Right lobe of liver (tissue), 6 donors: ENCODE results near the gene IGF2BP3. TPM values are rescaled to one million over a fixed set of nuclear protein-coding genes. Genes with fewer than 3 reads are reported as not detected.

Experiments
- ATAC-seq, 4 donors: fragments of 200-7000 bp; cut with Tn5 transposase; one replicate each; pipeline ENCODE4 v1.9.1; 2020; ENCODE audit warnings: mild to moderate bottlenecking in 4 of 4, moderate library complexity in 4 of 4
- DNase-seq, 3 donors: peaks; one replicate each; pipeline ENCODE4 v3.0.0-alpha.2; 2020
- H3K27ac ChIP-seq, 3 donors: fragments of 200-600 bp; one replicate each; pipeline ENCODE4 v1.8.0; 2022
- H3K27me3 ChIP-seq, 2 donors: fragments of 200-600 bp; one replicate each; pipeline ENCODE4 v1.8.0; 2022
- H3K36me3 ChIP-seq, 4 donors: fragments of 200-600 bp; sonication (generic) in 1 of 4; one replicate each; pipeline versions ENCODE4 v1.5.1 to v1.8.0; 2017 to 2022; ENCODE audit warnings: control low read depth in 1 of 4
- H3K4me1 ChIP-seq, 4 donors: fragments of 200-600 bp; sonication (generic) in 1 of 4; one replicate each; pipeline versions ENCODE4 v1.5.1 to v1.8.0; 2017 to 2022; ENCODE audit warnings: control low read depth in 1 of 4
- H3K4me3 ChIP-seq, 3 donors: fragments of 200-600 bp; one replicate each; pipeline ENCODE4 v1.8.0; 2022
- H3K9me3 ChIP-seq, 4 donors: fragments of 200-600 bp; sonication (generic) in 1 of 4; one replicate each; pipeline versions ENCODE4 v1.5.1 to v1.8.0; 2017 to 2022; ENCODE audit warnings: control low read depth in 1 of 4
- POLR2A ChIP-seq: fragments of 450-650 bp; IDR thresholded peaks from one replicate; pipeline ENCODE4 v1.6.1; 2017; ENCODE audit warnings: antibody characterized with exemption, mild to moderate bottlenecking
- WGBS: methylation state at CpG from one replicate; pipeline ENCODE4 v1.1.6; 2018; ENCODE audit warnings: low coverage, low lambda C conversion rate; ENCODE audit not compliant: insufficient coverage; ENCODE audit errors: missing lambda C conversion rate; 5-methylcytosine and 5-hydroxymethylcytosine counted together
- intact Hi-C, 2 donors: fragments of 100-400 bp; cut with DNase I; formaldehyde crosslinking; loops; one replicate each; pipeline versions ENCODE4 v1.11.2 to v1.14.1; 2022
- total RNA-seq, 6 experiments: library from RNA; depleted of rRNA in 2 of 6; stranded (reverse); fragments of >200 nt in 2 of 6; fragmentation: NEBNext Ultra II Directional in 3 of 6; extraction: Animal tissue kit (Norgen Biotek cat#: 25700) in 3 of 6; gene quantifications; one replicate each; pipeline versions ENCODE4 v1.1.0 to v1.2.4, GENCODE V29; 2016 to 2023
- TF ChIP-seq, protein P1 (sequence below), 4 donors: fragments of 200-600 bp in 3 of 4; fragments of 450-650 bp in 1 of 4; IDR thresholded peaks; one replicate each; pipeline versions ENCODE4 v1.5.1 to v1.8.0; 2016 to 2022; ENCODE audit warnings: antibody characterized with exemption in 4 of 4, mild to moderate bottlenecking in 2 of 4
- donor health status: DM: no; HTN: yes; CAD: no.
- donor health status: DM: no; HTN: no; CAD: no.
- donor health status: DM: no; HTN: no; CAD: no.
- donor health status: DM: no; HTN: yes; CAD: no.
- donor health status: DM: no; HTN: yes; CAD: no.

The IGF2BP3 gene
- total RNA-seq, 6 experiments from 2014 or later: 0.12 to 0.64 (median 0.19) TPM; not detected in 1

DNA sequence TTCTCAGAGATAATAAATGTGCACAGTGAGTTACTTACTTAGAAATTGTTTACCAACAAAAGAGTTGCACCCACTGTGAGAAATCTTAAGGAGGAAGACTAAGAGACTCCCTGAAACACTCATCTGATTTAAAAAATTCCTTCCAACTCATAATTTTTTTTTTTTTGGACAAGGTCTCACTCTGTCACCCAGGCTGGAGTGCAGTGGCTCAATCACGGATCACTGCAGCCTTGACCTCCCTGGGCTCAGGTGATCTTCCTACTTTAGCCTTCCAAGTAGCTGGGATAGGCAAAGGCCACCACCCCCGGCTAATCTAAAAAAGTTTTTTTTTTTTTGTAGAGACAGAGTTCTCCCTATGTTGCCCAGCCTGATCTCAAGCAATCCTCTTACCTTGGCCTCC lies 135.2 kb downstream of the IGF2BP3 start:
- Histone ChIP-seq H3K27ac (no peak overlapping the region), H3K4me3 (no peak overlapping the region), H3K4me1 (peaks cover 0 to 64% (median 11%) of the 10 kb centered on the region in 4 donors), H3K27me3 (no peaks in the 10 kb centered on the region), H3K36me3 (no peaks in the 10 kb centered on the region), H3K9me3 (no peaks in the 10 kb centered on the region)
- TF ChIP-seq, protein P1, sequence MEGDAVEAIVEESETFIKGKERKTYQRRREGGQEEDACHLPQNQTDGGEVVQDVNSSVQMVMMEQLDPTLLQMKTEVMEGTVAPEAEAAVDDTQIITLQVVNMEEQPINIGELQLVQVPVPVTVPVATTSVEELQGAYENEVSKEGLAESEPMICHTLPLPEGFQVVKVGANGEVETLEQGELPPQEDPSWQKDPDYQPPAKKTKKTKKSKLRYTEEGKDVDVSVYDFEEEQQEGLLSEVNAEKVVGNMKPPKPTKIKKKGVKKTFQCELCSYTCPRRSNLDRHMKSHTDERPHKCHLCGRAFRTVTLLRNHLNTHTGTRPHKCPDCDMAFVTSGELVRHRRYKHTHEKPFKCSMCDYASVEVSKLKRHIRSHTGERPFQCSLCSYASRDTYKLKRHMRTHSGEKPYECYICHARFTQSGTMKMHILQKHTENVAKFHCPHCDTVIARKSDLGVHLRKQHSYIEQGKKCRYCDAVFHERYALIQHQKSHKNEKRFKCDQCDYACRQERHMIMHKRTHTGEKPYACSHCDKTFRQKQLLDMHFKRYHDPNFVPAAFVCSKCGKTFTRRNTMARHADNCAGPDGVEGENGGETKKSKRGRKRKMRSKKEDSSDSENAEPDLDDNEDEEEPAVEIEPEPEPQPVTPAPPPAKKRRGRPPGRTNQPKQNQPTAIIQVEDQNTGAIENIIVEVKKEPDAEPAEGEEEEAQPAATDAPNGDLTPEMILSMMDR (IDR thresholded peaks at IDR 0.05): no peak
- TF ChIP-seq POLR2A: no peak
- DNase-seq (no peak), ATAC-seq (peak in 1 of 4 donors; percentile 20)
- WGBS: 27% methylated on average over 2 of the region's 2 CpGs
- intact Hi-C loops: no loop called here

- Histone ChIP-seq H3K27ac (peak overlapping the region in 2 of 3 donors; percentile 13 to 26), H3K4me1 (peaks cover 0 to 64% (median 11%) of the 10 kb centered on the region in 4 donors), H3K9me3 (no peaks in the 10 kb centered on the region), H3K36me3 (no peaks in the 10 kb centered on the region), H3K27me3 (no peaks in the 10 kb centered on the region), H3K4me3 (no peak overlapping the region)
- ATAC-seq: peak; percentile 58 to 79 (median 64)
- intact Hi-C loops: no loop called here
- DNase-seq: peak in 2 of 3 donors; percentile 31 to 61
- 5% methylated on average over 5 of the region's 5 CpGs for WGBS
- TF ChIP-seq POLR2A: no peak
- TF ChIP-seq, protein P1 (IDR thresholded peaks at IDR 0.05): no peak
These were observed 135.7 kb downstream of the IGF2BP3 start for GRCh38 chr7:23334482-23335056.

DNA sequence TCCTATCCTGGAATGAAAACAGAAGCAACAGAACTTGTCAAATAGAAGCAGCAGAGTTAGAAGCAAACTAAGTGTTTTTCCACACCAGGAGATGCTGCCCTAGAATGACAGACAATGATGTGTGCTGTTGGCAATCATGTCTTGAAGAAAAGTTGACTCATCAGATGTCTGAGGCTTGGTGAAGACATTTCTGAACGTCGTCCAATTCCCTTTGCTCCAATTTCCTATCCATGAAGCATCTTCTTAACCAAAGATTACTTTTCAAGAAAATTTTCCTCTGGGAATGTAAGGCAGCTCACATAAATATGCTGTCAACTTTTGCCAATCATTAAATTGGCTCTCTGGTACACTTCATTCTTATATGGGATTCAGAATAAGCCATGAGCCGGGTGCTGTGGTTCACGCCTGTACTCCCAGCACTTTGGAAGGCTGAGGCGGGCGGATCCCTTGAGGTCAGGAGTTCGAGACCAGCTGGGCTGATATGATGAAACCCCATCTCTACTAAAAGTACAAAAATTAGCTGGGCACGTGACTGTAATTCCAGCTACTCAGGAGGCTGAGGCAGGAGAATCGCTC lies 136.5 kb downstream of the IGF2BP3 start:
- Histone ChIP-seq H3K4me1 (peaks cover 0 to 59% (median 9%) of the 10 kb centered on the region in 4 donors), H3K36me3 (no peaks in the 10 kb centered on the region), H3K27ac (no peak overlapping the region), H3K4me3 (no peak overlapping the region), H3K27me3 (no peaks in the 10 kb centered on the region), H3K9me3 (no peaks in the 10 kb centered on the region)
- intact Hi-C loops: no loop called here
- ATAC-seq: no peak
- TF ChIP-seq, protein P1 (IDR thresholded peaks at IDR 0.05): no peak
- no peak for TF ChIP-seq POLR2A
- 18% methylated on average over 9 of the region's 9 CpGs for WGBS
- no peak for DNase-seq

- no peaks in the 10 kb centered on the region for H3K36me3 ChIP-seq
- peak; percentile 32 to 65 (median 42) for ATAC-seq
- TF ChIP-seq, protein P1 (IDR thresholded peaks at IDR 0.05): no peak
- no peak for TF ChIP-seq POLR2A
- 7% methylated on average over 4 of the region's 4 CpGs for WGBS
- intact Hi-C loops: no loop called here
- H3K9me3 ChIP-seq: no peaks in the 10 kb centered on the region
- no peak overlapping the region for H3K4me3 ChIP-seq
- peak in 1 of 3 donors; percentile 21 for DNase-seq
- H3K27ac ChIP-seq: no peak overlapping the region
- H3K27me3 ChIP-seq: no peaks in the 10 kb centered on the region
- peaks cover 0 to 54% (median 6%) of the 10 kb centered on the region in 4 donors for H3K4me1 ChIP-seq
These were observed 137.2 kb downstream of the IGF2BP3 start for GRCh38 chr7:23332910-23333612.
